DOHH2 (cell line): Measurements from ENCODE around the gene TMEM258.

Experiments used
- EZH2phosphoT487 ChIP-seq: fragments of 200-600 bp; sonication (generic); IDR thresholded peaks from 2 replicates; pipeline ENCODE4 v1.6.1; 2017; ENCODE audit warnings: borderline replicate concordance, mild to moderate bottlenecking, antibody characterized with exemption, low read length, moderate library complexity, mixed read lengths
- TF ChIP-seq, protein P1 (sequence below): fragments of 200-600 bp; sonication (generic); IDR thresholded peaks from one replicate; pipeline ENCODE4 v1.5.1; 2014; ENCODE audit warnings: antibody characterized with exemption, mild to moderate bottlenecking, low read depth, low read length; ENCODE audit not compliant: poor library complexity, severe bottlenecking

DNA sequence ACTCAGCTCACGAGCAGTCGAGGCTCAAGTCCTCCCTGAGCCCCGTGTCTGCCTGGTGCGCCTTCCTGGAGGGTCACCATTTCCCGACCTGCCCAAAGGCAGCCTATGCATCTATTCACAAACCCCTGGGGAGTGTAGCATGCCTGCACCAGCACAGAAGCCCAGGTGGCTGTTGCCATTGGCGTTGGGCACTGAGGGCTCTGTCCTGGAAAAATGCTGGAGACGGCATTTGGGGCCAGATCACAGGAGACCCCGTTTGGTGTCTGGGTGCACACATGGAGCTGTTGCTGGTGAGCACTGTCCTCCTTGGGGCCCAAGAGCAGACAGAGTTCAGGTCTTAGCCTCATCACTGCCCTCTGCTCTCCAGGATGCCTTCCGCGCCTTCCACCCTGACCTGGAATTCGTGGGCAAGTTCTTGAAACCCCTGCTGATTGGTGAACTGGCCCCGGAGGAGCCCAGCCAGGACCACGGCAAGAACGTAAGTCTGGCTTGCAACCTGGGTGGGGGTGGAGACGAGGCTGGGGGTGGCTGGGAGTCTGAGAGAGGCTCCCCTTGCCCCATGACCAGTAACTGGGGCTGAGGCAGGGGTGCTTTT is 45.1 kb upstream of the TMEM258 start:
- TF ChIP-seq, protein P1, sequence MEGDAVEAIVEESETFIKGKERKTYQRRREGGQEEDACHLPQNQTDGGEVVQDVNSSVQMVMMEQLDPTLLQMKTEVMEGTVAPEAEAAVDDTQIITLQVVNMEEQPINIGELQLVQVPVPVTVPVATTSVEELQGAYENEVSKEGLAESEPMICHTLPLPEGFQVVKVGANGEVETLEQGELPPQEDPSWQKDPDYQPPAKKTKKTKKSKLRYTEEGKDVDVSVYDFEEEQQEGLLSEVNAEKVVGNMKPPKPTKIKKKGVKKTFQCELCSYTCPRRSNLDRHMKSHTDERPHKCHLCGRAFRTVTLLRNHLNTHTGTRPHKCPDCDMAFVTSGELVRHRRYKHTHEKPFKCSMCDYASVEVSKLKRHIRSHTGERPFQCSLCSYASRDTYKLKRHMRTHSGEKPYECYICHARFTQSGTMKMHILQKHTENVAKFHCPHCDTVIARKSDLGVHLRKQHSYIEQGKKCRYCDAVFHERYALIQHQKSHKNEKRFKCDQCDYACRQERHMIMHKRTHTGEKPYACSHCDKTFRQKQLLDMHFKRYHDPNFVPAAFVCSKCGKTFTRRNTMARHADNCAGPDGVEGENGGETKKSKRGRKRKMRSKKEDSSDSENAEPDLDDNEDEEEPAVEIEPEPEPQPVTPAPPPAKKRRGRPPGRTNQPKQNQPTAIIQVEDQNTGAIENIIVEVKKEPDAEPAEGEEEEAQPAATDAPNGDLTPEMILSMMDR = no peak
- no peak for TF ChIP-seq EZH2phosphoT487
